Hepatocyte (in vitro differentiated cells): ENCODE measurements around the gene AOC1. TPM values are rescaled to one million over a fixed set of nuclear protein-coding genes. Genes with fewer than 3 reads are reported as not detected.

ENCODE experiments used
- DNase-seq: peaks from one replicate; pipeline ENCODE4 v3.0.0-alpha.2; 2016; ENCODE audit warnings: low spot score
- H2AFZ ChIP-seq: fragments of 200-600 bp; sonication (generic); 2 replicates; pipeline ENCODE4 v1.6.0; 2016; ENCODE audit warnings: antibody characterized with exemption, mild to moderate bottlenecking
- H3K27ac ChIP-seq: fragments of 200-600 bp; sonication (generic); 2 replicates; pipeline ENCODE4 v1.5.1; 2016; ENCODE audit warnings: mild to moderate bottlenecking
- H3K27me3 ChIP-seq: fragments of 200-600 bp; sonication (generic); 2 replicates; pipeline ENCODE4 v1.6.1; 2016
- H3K36me3 ChIP-seq: fragments of 200-600 bp; sonication (generic); replicated peaks from 2 replicates; pipeline ENCODE4 v1.5.1; 2016; ENCODE audit warnings: low read depth; ENCODE audit not compliant: insufficient read depth
- H3K4me1 ChIP-seq: fragments of 200-600 bp; sonication (generic); 2 replicates; pipeline ENCODE4 v1.5.1; 2016; ENCODE audit warnings: mild to moderate bottlenecking, moderate library complexity; ENCODE audit not compliant: insufficient read depth
- H3K4me2 ChIP-seq: fragments of 200-600 bp; sonication (generic); 2 replicates; pipeline ENCODE4 v1.6.0; 2016
- H3K4me3 ChIP-seq: fragments of 200-600 bp; sonication (generic); 2 replicates; pipeline ENCODE4 v1.5.1; 2016; ENCODE audit warnings: mild to moderate bottlenecking
- H3K79me2 ChIP-seq: fragments of 200-600 bp; sonication (generic); 2 replicates; pipeline ENCODE4 v1.6.0; 2017; ENCODE audit warnings: mild to moderate bottlenecking
- H3K9me2 ChIP-seq: fragments of 200-600 bp; sonication (generic); replicated peaks from 2 replicates; pipeline ENCODE4 v1.6.0; 2017; ENCODE audit warnings: mild to moderate bottlenecking; ENCODE audit not compliant: insufficient read depth
- H3K9me3 ChIP-seq: fragments of 200-600 bp; sonication (generic); 2 replicates; pipeline ENCODE4 v1.5.1; 2016; ENCODE audit warnings: low read depth, mild to moderate bottlenecking
- H4K20me1 ChIP-seq: fragments of 200-600 bp; sonication (generic); 2 replicates; pipeline ENCODE4 v1.6.0; 2016; ENCODE audit warnings: mild to moderate bottlenecking; ENCODE audit not compliant: insufficient read depth, poor library complexity, severe bottlenecking
- EZH2 ChIP-seq: fragments of 200-600 bp; sonication (generic); IDR thresholded peaks from 2 replicates; pipeline ENCODE4 v1.6.1; 2016; ENCODE audit warnings: antibody characterized with exemption, mild to moderate bottlenecking, borderline replicate concordance
- EZH2phosphoT487 ChIP-seq: fragments of 200-600 bp; sonication (generic); IDR thresholded peaks from one replicate; pipeline ENCODE4 v1.6.1; 2018; ENCODE audit warnings: antibody characterized with exemption, mild to moderate bottlenecking, low read depth, moderate library complexity; ENCODE audit not compliant: unreplicated experiment, severe bottlenecking
- WGBS: methylation state at CpG from one replicate; pipeline ENCODE4 v1.1.6; 2016; ENCODE audit warnings: low lambda C conversion rate; ENCODE audit errors: missing lambda C conversion rate; 5-methylcytosine and 5-hydroxymethylcytosine counted together
- polyA plus RNA-seq: library from polyadenylated mRNA; unstranded; fragments of >200 nt; fragmentation: Nextera tagmentation; extraction: Ambion mirVana; gene quantifications from 2 replicates; pipeline ENCODE4 v1.2.1, GENCODE V29; 2016
- total RNA-seq: library from RNA; depleted of rRNA; stranded (reverse); fragments of >200 nt; gene quantifications from 2 replicates; pipeline ENCODE4 v1.2.3, GENCODE V29; 2014
- TF ChIP-seq, protein P1 (sequence below): fragments of 200-600 bp; sonication (generic); IDR thresholded peaks from 2 replicates; pipeline ENCODE4 v1.5.1; 2016; ENCODE audit warnings: antibody characterized with exemption, mild to moderate bottlenecking; ENCODE audit not compliant: poor library complexity

AOC1 gene
- total and polyA plus RNA-seq, 2 experiments from 2014 or later = 5.9 to 9.1 TPM

DNA sequence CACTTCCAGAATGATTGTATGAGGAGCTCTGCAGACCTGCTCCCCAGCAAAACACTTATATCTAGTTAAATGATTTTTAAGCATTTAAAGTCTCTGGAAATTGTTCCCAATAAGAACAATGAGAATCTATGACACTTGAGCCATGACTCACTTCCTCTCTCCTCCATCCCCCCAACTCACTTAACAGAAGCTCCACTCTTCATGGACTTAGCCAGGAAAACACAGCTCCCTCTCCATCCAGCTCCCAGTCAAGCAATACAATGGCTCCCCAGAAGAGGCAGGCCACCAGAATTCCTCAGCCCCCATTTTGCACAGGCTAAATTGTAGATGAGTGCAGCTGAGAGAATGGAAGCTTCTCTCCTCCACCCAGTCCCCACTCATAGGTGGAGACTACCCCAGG, 27.0 kb downstream of the AOC1 start:
- Histone ChIP-seq H3K36me3 (no peaks in the 10 kb centered on the region), H3K4me2 (no peak overlapping the region), H3K4me1 (no peaks in the 10 kb centered on the region), H4K20me1 (no peaks in the 10 kb centered on the region), H3K27ac (no peak overlapping the region), H3K79me2 (no peaks in the 10 kb centered on the region), H3K9me2 (no peaks in the 10 kb centered on the region), H2AFZ (no peak overlapping the region), H3K4me3 (no peak overlapping the region), H3K9me3 (peaks cover 8% of the 10 kb centered on the region), H3K27me3 (no peaks in the 10 kb centered on the region)
- TF ChIP-seq, protein P1, sequence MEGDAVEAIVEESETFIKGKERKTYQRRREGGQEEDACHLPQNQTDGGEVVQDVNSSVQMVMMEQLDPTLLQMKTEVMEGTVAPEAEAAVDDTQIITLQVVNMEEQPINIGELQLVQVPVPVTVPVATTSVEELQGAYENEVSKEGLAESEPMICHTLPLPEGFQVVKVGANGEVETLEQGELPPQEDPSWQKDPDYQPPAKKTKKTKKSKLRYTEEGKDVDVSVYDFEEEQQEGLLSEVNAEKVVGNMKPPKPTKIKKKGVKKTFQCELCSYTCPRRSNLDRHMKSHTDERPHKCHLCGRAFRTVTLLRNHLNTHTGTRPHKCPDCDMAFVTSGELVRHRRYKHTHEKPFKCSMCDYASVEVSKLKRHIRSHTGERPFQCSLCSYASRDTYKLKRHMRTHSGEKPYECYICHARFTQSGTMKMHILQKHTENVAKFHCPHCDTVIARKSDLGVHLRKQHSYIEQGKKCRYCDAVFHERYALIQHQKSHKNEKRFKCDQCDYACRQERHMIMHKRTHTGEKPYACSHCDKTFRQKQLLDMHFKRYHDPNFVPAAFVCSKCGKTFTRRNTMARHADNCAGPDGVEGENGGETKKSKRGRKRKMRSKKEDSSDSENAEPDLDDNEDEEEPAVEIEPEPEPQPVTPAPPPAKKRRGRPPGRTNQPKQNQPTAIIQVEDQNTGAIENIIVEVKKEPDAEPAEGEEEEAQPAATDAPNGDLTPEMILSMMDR = no peak
- no peak for TF ChIP-seq EZH2phosphoT487
- no peak for TF ChIP-seq EZH2
- DNase-seq = no peak

- H4K20me1 ChIP-seq = no peaks in the 10 kb centered on the region
- no peaks in the 10 kb centered on the region for H3K4me1 ChIP-seq
- no peak overlapping the region for H3K4me2 ChIP-seq
- TF ChIP-seq, protein P1 = no peak
- TF ChIP-seq EZH2 = no peak
- TF ChIP-seq EZH2phosphoT487 = no peak
- no peaks in the 10 kb centered on the region for H3K79me2 ChIP-seq
- no peak overlapping the region for H3K4me3 ChIP-seq
- H3K27me3 ChIP-seq = no peaks in the 10 kb centered on the region
- peaks cover 8% of the 10 kb centered on the region for H3K9me3 ChIP-seq
- no peak for DNase-seq
- H2AFZ ChIP-seq = no peak overlapping the region
- H3K36me3 ChIP-seq = no peaks in the 10 kb centered on the region
- 97% methylated on average over 1 of the region's 1 CpG for WGBS
- H3K27ac ChIP-seq = no peak overlapping the region
- no peaks in the 10 kb centered on the region for H3K9me2 ChIP-seq
Observed at GRCh38 chr7:150881189-150881588, 28.9 kb downstream of the AOC1 start.

GRCh38 chr7:150890853-150891584, 38.7 kb downstream of the AOC1 start:
- TF ChIP-seq, protein P1 = no peak
- TF ChIP-seq EZH2 (no peak), EZH2phosphoT487 (no peak)
- Histone ChIP-seq H3K9me3 (no peaks in the 10 kb centered on the region), H3K4me2 (no peak overlapping the region), H3K27ac (no peak overlapping the region), H3K27me3 (no peaks in the 10 kb centered on the region), H3K4me3 (no peak overlapping the region), H2AFZ (no peak overlapping the region), H3K79me2 (no peaks in the 10 kb centered on the region), H3K9me2 (no peaks in the 10 kb centered on the region), H3K4me1 (no peaks in the 10 kb centered on the region), H3K36me3 (no peaks in the 10 kb centered on the region), H4K20me1 (no peaks in the 10 kb centered on the region)
- no peak for DNase-seq
- whole genome bisulfite sequencing = 76% methylated on average over 2 of the region's 2 CpGs

DNA sequence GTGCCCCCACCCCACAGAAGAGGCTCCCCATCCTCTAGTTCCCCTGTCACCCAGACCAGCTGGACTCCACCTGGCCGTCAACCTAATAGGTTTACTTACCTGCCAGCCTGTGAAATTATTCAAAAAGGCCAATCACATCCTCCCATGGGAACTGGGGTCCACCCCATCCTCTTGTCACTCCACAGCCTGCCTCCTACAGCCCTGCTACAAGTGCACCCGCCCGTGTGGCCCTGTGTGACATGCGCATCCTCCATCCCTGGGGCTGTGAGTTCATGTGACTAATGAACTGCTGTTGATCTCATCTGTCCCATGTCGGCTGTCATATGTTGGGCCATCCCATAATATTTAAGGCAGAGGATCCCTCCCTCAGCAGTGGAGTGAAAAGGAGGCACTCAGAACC, 39.4 kb downstream of the AOC1 start:
- Histone ChIP-seq H3K4me2 (no peak overlapping the region), H4K20me1 (no peaks in the 10 kb centered on the region), H3K9me3 (no peaks in the 10 kb centered on the region), H3K4me3 (no peak overlapping the region), H3K36me3 (no peaks in the 10 kb centered on the region), H3K27ac (no peak overlapping the region), H3K27me3 (peaks cover 6% of the 10 kb centered on the region), H3K4me1 (no peaks in the 10 kb centered on the region), H3K79me2 (no peaks in the 10 kb centered on the region), H3K9me2 (no peaks in the 10 kb centered on the region), H2AFZ (no peak overlapping the region)
- DNase-seq = no peak
- 83% methylated on average over 5 of the region's 5 CpGs for WGBS
- TF ChIP-seq EZH2 (no peak), EZH2phosphoT487 (no peak)
- TF ChIP-seq, protein P1 = no peak
